Neuronal stem cell (in vitro differentiated cells): ENCODE data around the gene TMTC2.

Experiments used
- DNase-seq: peaks from one replicate; pipeline ENCODE4 v3.0.0-alpha.2; 2013; ENCODE audit warnings: low spot score
- H2AFZ ChIP-seq: one replicate; pipeline ENCODE4 v1.6.1; 2013; ENCODE audit warnings: mild to moderate bottlenecking, low read length, inconsistent platforms
- H2AK5ac ChIP-seq: 2 replicates; pipeline ENCODE4 v1.6.1; 2013; ENCODE audit warnings: low read depth, mild to moderate bottlenecking, inconsistent platforms, low read length, moderate library complexity, mixed read lengths
- H2BK120ac ChIP-seq: 2 replicates; pipeline ENCODE4 v1.6.1; 2013; ENCODE audit warnings: low read depth, mild to moderate bottlenecking, inconsistent platforms, low read length, moderate library complexity, mixed read lengths
- H2BK12ac ChIP-seq: one replicate; pipeline ENCODE4 v1.6.1; 2013; ENCODE audit warnings: low read length, inconsistent platforms
- H2BK15ac ChIP-seq: 2 replicates; pipeline ENCODE4 v1.6.1; 2013; ENCODE audit warnings: mild to moderate bottlenecking, low read length, inconsistent platforms, mixed read lengths
- H2BK5ac ChIP-seq: one replicate; pipeline ENCODE4 v1.6.1; 2013; ENCODE audit warnings: inconsistent platforms, mild to moderate bottlenecking, low read length, moderate library complexity
- H3K14ac ChIP-seq: one replicate; pipeline ENCODE4 v1.6.1; 2013; ENCODE audit warnings: low read length, inconsistent platforms
- H3K18ac ChIP-seq: 2 replicates; pipeline ENCODE4 v1.6.1; 2013; ENCODE audit warnings: low read length, inconsistent platforms
- H3K23ac ChIP-seq: 2 replicates; pipeline ENCODE4 v1.6.1; 2013; ENCODE audit warnings: low read depth, mild to moderate bottlenecking, mixed read lengths, low read length, inconsistent platforms; ENCODE audit not compliant: poor library complexity
- H3K27ac ChIP-seq: replicated peaks from 3 replicates; pipeline ENCODE4 v1.5.1; 2013; ENCODE audit warnings: low read length, inconsistent platforms
- H3K27me3 ChIP-seq, 3 experiments: 2 replicates each; pipeline ENCODE4 v1.6.1; 2013; ENCODE audit warnings: low read length in 3 of 3, mild to moderate bottlenecking in 2 of 3, inconsistent platforms in 1 of 3, low read depth in 1 of 3, mixed read lengths in 1 of 3, moderate library complexity in 1 of 3; ENCODE audit not compliant: control insufficient read depth in 3 of 3, insufficient read depth in 3 of 3
- H3K36me3 ChIP-seq, 2 donors: replicated peaks in 1 of 2; 2 replicates each; pipeline ENCODE4 v1.6.1; 2013; ENCODE audit warnings: low read length in 2 of 2; ENCODE audit not compliant: control insufficient read depth in 2 of 2, insufficient read depth in 2 of 2
- H3K4ac ChIP-seq: 2 replicates; pipeline ENCODE4 v1.6.1; 2013; ENCODE audit warnings: inconsistent platforms, mild to moderate bottlenecking, low read length, moderate library complexity
- H3K4me1 ChIP-seq, 2 donors: 1 replicate in 1 of 2; 2 replicates in 1 of 2; pipeline ENCODE4 v1.6.1; 2013; ENCODE audit warnings: low read length in 2 of 2, low read depth in 1 of 2; ENCODE audit not compliant: control insufficient read depth in 2 of 2, insufficient read depth in 1 of 2
- H3K4me2 ChIP-seq: one replicate; pipeline ENCODE4 v1.6.1; 2013; ENCODE audit warnings: mild to moderate bottlenecking, low read length, inconsistent platforms; ENCODE audit not compliant: insufficient read depth, poor library complexity, severe bottlenecking
- H3K4me3 ChIP-seq, 2 donors: 2 replicates each; pipeline ENCODE4 v1.5.1; 2013; ENCODE audit warnings: low read length in 2 of 2, mild to moderate bottlenecking in 2 of 2, inconsistent platforms in 1 of 2, moderate library complexity in 1 of 2
- H3K79me1 ChIP-seq: one replicate; pipeline ENCODE4 v1.6.1; 2013; ENCODE audit warnings: low read depth, mild to moderate bottlenecking, inconsistent platforms, low read length, moderate library complexity
- H3K9ac ChIP-seq: one replicate; pipeline ENCODE4 v1.6.1; 2013; ENCODE audit warnings: mild to moderate bottlenecking, low read depth, low read length, inconsistent platforms; ENCODE audit not compliant: poor library complexity
- H3K9me3 ChIP-seq, 2 donors: replicated peaks in 1 of 2; 2 replicates each; pipeline versions ENCODE3 to v1.6.1; 2013; ENCODE audit warnings: low read length in 2 of 2, mild to moderate bottlenecking in 2 of 2, inconsistent platforms in 1 of 2, low read depth in 1 of 2, mixed read lengths in 1 of 2, moderate library complexity in 1 of 2; ENCODE audit not compliant: control insufficient read depth in 2 of 2, insufficient read depth in 1 of 2
- H4K8ac ChIP-seq: one replicate; pipeline ENCODE4 v1.6.1; 2013; ENCODE audit warnings: low read depth, mild to moderate bottlenecking, inconsistent platforms, low read length, moderate library complexity
- H4K91ac ChIP-seq: one replicate; pipeline ENCODE4 v1.6.1; 2013; ENCODE audit warnings: low read length, low read depth, mild to moderate bottlenecking, inconsistent platforms; ENCODE audit not compliant: poor library complexity
- WGBS, 2 donors: extraction: QIAGEN DNeasy Blood & Tissue Kit; methylation state at CpG; one replicate each; pipeline ENCODE4 v1.1.7; 2013; ENCODE audit warnings: missing lambda C conversion rate in 2 of 2, mixed read lengths in 1 of 2; ENCODE audit not compliant: insufficient read length in 2 of 2, insufficient replicate concordance in 1 of 2; ENCODE audit errors: extremely low coverage in 2 of 2; 5-methylcytosine and 5-hydroxymethylcytosine counted together

Gene TMTC2

DNA sequence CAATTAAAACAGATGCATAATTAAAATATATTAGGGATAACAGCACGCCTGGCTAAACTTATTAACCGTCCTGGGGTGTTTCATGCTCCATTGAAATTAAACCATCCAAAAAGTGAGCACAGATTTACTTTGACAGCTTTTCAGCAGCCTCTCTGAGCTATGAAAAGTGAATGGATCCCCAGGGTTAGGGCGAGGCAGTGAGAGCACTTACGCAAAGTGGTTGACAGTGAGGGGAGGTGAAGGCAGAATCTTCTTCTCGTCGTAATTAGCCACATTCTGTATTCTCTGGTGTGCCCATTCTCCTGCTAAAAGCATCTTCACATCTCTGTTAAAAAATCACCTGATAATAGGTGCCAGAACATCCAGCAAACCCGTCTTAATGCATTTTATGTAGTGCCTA is 1.9 kb downstream of the TMTC2 start:
- peaks cover 2 to 4% of the 10 kb centered on the region in 2 donors for H3K4me1 ChIP-seq
- H2BK5ac ChIP-seq = no peak overlapping the region
- no peak overlapping the region for H2BK15ac ChIP-seq
- H2AK5ac ChIP-seq = no peak overlapping the region
- no peak overlapping the region for H2AFZ ChIP-seq
- no peak overlapping the region for H3K23ac ChIP-seq
- H3K4me3 ChIP-seq = peak overlapping the region in 1 of 2 donors; percentile 72
- H3K79me1 ChIP-seq = peaks cover 6% of the 10 kb centered on the region
- WGBS, 2 donors = no CpG with 5 or more reads among the region's 7 CpGs
- peaks cover 0 to 33% of the 10 kb centered on the region in 2 donors for H3K36me3 ChIP-seq
- H3K9me3 ChIP-seq = peaks cover 0 to 7% of the 10 kb centered on the region in 2 donors
- no peaks in the 10 kb centered on the region for H3K27me3 ChIP-seq
- no peak overlapping the region for H2BK12ac ChIP-seq
- peak overlapping the region; percentile 51 for H3K4me2 ChIP-seq
- no peak overlapping the region for H3K4ac ChIP-seq
- no peak overlapping the region for H3K18ac ChIP-seq
- H3K27ac ChIP-seq = no peak overlapping the region
- no peak overlapping the region for H4K8ac ChIP-seq
- H4K91ac ChIP-seq = no peak overlapping the region
- H3K14ac ChIP-seq = no peak overlapping the region
- no peak overlapping the region for H2BK120ac ChIP-seq
- H3K9ac ChIP-seq = no peak overlapping the region
- no peak for DNase-seq

DNA sequence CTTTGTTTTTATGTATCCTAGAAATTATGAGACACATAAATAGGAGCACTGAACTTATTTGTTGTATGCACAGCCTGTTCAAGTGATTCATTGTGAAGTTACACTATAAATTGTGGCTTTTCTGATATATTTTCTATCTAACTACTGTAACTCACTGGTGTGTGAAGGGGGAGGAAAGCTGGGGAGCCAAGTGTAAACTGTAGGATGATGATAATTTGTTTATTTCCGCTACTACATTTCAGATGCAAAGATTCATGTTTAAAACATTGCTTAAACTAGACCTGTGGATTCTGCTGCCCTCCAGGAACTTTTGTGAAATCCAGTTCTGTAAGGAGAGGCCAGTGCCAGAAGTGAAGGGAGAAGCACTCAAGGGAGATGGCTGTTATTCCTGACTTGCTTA is 3.3 kb downstream of the TMTC2 start:
- H4K8ac ChIP-seq = no peak overlapping the region
- no peak overlapping the region for H2BK12ac ChIP-seq
- no peak overlapping the region for H2BK15ac ChIP-seq
- no peak overlapping the region for H2AFZ ChIP-seq
- H3K14ac ChIP-seq = no peak overlapping the region
- no peak overlapping the region for H3K4me2 ChIP-seq
- no peak overlapping the region for H3K18ac ChIP-seq
- H3K4ac ChIP-seq = no peak overlapping the region
- peaks cover 6% of the 10 kb centered on the region for H3K79me1 ChIP-seq
- WGBS, 2 donors = no CpG with 5 or more reads among the region's 1 CpG
- no peak for DNase-seq
- H3K36me3 ChIP-seq = peaks cover 0 to 46% of the 10 kb centered on the region in 2 donors
- no peak overlapping the region for H3K23ac ChIP-seq
- peaks cover 2 to 4% of the 10 kb centered on the region in 2 donors for H3K4me1 ChIP-seq
- peak overlapping the region in 1 of 2 donors; percentile 72 for H3K4me3 ChIP-seq
- H4K91ac ChIP-seq = no peak overlapping the region
- no peak overlapping the region for H2BK120ac ChIP-seq
- peaks cover 0 to 12% of the 10 kb centered on the region in 2 donors for H3K9me3 ChIP-seq
- no peaks in the 10 kb centered on the region for H3K27me3 ChIP-seq
- no peak overlapping the region for H3K27ac ChIP-seq
- no peak overlapping the region for H2AK5ac ChIP-seq
- no peak overlapping the region for H3K9ac ChIP-seq
- no peak overlapping the region for H2BK5ac ChIP-seq

DNA sequence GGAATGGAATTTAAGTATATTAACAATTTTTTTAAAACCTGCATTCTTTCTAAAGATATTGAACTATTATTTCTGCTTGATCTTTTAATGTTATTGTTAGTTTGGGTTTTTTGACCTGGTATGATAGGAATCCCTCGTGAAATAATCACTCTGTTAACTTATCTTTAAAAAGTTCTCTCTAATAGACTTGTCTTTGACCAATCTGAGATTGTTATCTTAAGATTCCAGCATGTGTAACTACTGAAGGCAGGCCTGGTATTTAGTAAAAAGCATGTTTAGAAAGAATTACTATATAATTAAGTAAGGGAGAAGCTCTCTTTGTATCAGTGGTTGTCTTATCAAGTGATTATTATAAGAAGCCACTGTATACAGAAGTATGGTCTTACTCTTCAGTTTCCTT is 4.8 kb downstream of the TMTC2 start:
- Histone ChIP-seq H3K9ac (no peak overlapping the region), H4K91ac (no peak overlapping the region), H2BK12ac (no peak overlapping the region), H3K36me3 (peaks cover 0 to 61% of the 10 kb centered on the region in 2 donors), H3K79me1 (peaks cover 6% of the 10 kb centered on the region), H2BK15ac (no peak overlapping the region), H3K18ac (no peak overlapping the region), H3K4me1 (peaks cover 4% of the 10 kb centered on the region in 2 donors), H3K23ac (no peak overlapping the region), H3K27me3 (no peaks in the 10 kb centered on the region), H3K4me3 (no peak overlapping the region), H2BK5ac (no peak overlapping the region), H3K27ac (no peak overlapping the region), H3K9me3 (peaks cover 0 to 14% of the 10 kb centered on the region in 2 donors), H2AK5ac (no peak overlapping the region), H3K14ac (no peak overlapping the region), H2BK120ac (no peak overlapping the region), H3K4me2 (no peak overlapping the region), H3K4ac (no peak overlapping the region), H2AFZ (no peak overlapping the region), H4K8ac (no peak overlapping the region)
- no CpG with 5 or more reads among the region's 1 CpG for WGBS, 2 donors
- no peak for DNase-seq

DNA sequence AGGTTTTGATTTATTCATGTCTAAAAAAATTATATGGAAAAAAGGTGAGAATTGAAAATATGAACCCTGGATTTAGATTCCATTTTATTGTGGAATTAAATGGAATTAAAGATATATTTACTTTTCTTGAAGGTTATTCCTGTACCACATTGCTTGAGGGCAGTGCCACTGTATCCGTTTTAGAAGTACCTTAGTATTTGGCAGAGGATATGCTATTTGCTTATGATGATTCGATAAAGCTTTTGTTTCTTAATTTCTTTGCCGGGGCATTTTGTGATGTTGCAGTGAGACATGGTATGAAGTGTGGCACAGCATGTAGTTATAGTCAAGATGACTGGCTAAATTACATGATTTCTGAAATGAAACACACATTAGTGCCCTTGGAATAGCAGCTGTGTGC is 7.6 kb downstream of the TMTC2 start:
- H3K36me3 ChIP-seq = peaks cover 0 to 69% of the 10 kb centered on the region in 2 donors
- no peak overlapping the region for H3K18ac ChIP-seq
- H2AK5ac ChIP-seq = no peak overlapping the region
- H3K79me1 ChIP-seq = peaks cover 2% of the 10 kb centered on the region
- no peak overlapping the region for H2BK12ac ChIP-seq
- no peak overlapping the region for H3K4me3 ChIP-seq
- WGBS, 2 donors = no CpG with 5 or more reads among the region's 3 CpGs
- no peak overlapping the region for H3K27ac ChIP-seq
- no peak overlapping the region for H3K4me2 ChIP-seq
- H4K91ac ChIP-seq = no peak overlapping the region
- no peak overlapping the region for H2BK15ac ChIP-seq
- no peaks in the 10 kb centered on the region for H3K27me3 ChIP-seq
- H2AFZ ChIP-seq = no peak overlapping the region
- no peak overlapping the region for H3K9ac ChIP-seq
- no peak overlapping the region for H2BK5ac ChIP-seq
- H3K4ac ChIP-seq = no peak overlapping the region
- no peak overlapping the region for H2BK120ac ChIP-seq
- no peak for DNase-seq
- H4K8ac ChIP-seq = no peak overlapping the region
- peaks cover 0 to 14% of the 10 kb centered on the region in 2 donors for H3K9me3 ChIP-seq
- H3K23ac ChIP-seq = no peak overlapping the region
- peaks cover 5 to 10% of the 10 kb centered on the region in 2 donors for H3K4me1 ChIP-seq
- H3K14ac ChIP-seq = no peak overlapping the region
